HUES6 (cell line): Measurements from ENCODE around the gene VCP.

ENCODE experiments used
- H3K27ac ChIP-seq: 2 replicates; pipeline ENCODE4 v1.7.0; 2013; ENCODE audit warnings: low read depth, mild to moderate bottlenecking, low read length, inconsistent platforms
- H3K27me3 ChIP-seq: 2 replicates; pipeline ENCODE4 v1.6.1; 2013; ENCODE audit warnings: low read length; ENCODE audit not compliant: control insufficient read depth, insufficient read depth
- H3K36me3 ChIP-seq: 2 replicates; pipeline ENCODE4 v1.6.1; 2013; ENCODE audit warnings: low read length; ENCODE audit not compliant: control insufficient read depth, insufficient read depth
- H3K4me1 ChIP-seq: 2 replicates; pipeline ENCODE4 v1.6.1; 2013; ENCODE audit warnings: low read length; ENCODE audit not compliant: control insufficient read depth, insufficient read depth
- H3K4me3 ChIP-seq: 2 replicates; pipeline ENCODE4 v1.5.1; 2013; ENCODE audit warnings: low read depth, low read length
- H3K9ac ChIP-seq: one replicate; pipeline ENCODE4 v1.6.1; 2013; ENCODE audit warnings: mild to moderate bottlenecking, low read length
- H3K9me3 ChIP-seq: 2 replicates; pipeline ENCODE4 v1.6.1; 2013; ENCODE audit warnings: low read depth, low read length; ENCODE audit not compliant: control insufficient read depth, insufficient read depth

The VCP gene

GRCh38 chr9:35072461-35073278 lies at the start of gene VCP:
Gene VCP, minus strand, starts transcription at chr9:35072625. Its CDS starts 272 bp downstream, at chr9:35072353.
- H3K9ac ChIP-seq = peak within 1 kb of the TSS; percentile 99
- H3K9me3 ChIP-seq = no peaks in the 10 kb centered on the region
- peak within 1 kb of the TSS; percentile 77 for H3K4me3 ChIP-seq
- H3K4me1 ChIP-seq = peaks cover 15% of the 10 kb centered on the region
- H3K27ac ChIP-seq = peak within 1 kb of the TSS; percentile 99
- peaks cover 71% of the 10 kb centered on the region for H3K36me3 ChIP-seq
- no peaks in the 10 kb centered on the region for H3K27me3 ChIP-seq

- Histone ChIP-seq H3K4me3 (peak overlapping the region; percentile 63), H3K27me3 (no peaks in the 10 kb centered on the region), H3K27ac (no peak overlapping the region), H3K4me1 (peaks cover 24% of the 10 kb centered on the region), H3K9me3 (no peaks in the 10 kb centered on the region), H3K9ac (peak overlapping the region; percentile 65), H3K36me3 (no peaks in the 10 kb centered on the region)
Measured at GRCh38 chr9:35116898-35117551, 44.6 kb upstream of the VCP start.

GRCh38 chr9:35116539-35116897 lies 44.1 kb upstream of the VCP start:
- Histone ChIP-seq H3K9ac (peak overlapping the region; percentile 12), H3K27me3 (no peaks in the 10 kb centered on the region), H3K9me3 (no peaks in the 10 kb centered on the region), H3K4me1 (peaks cover 27% of the 10 kb centered on the region), H3K4me3 (peak overlapping the region; percentile 63), H3K27ac (no peak overlapping the region), H3K36me3 (no peaks in the 10 kb centered on the region)

- Histone ChIP-seq H3K27ac (peak within 1 kb of the TSS; percentile 15; the same call in 1 of the 2 replicates), H3K36me3 (no peaks in the 10 kb centered on the region), H3K9ac (peak within 1 kb of the TSS; percentile 69), H3K27me3 (no peaks in the 10 kb centered on the region), H3K4me1 (peaks cover 27% of the 10 kb centered on the region), H3K4me3 (peak within 1 kb of the TSS; percentile 98), H3K9me3 (no peaks in the 10 kb centered on the region)
Measured at GRCh38 chr9:35115680-35116538, 43.5 kb upstream of the VCP start, which contains the start of gene ATOSB. Gene ATOSB, minus strand, starts transcription at chr9:35115862. Its CDS starts 7,588 bp downstream, at chr9:35108274.

- H3K36me3 ChIP-seq = no peaks in the 10 kb centered on the region
- peak overlapping the region; percentile 15; the same call in 1 of the 2 replicates for H3K27ac ChIP-seq
- H3K4me3 ChIP-seq = peak overlapping the region; percentile 98
- peaks cover 36% of the 10 kb centered on the region for H3K4me1 ChIP-seq
- no peaks in the 10 kb centered on the region for H3K9me3 ChIP-seq
- H3K9ac ChIP-seq = peak overlapping the region; percentile 69
- no peaks in the 10 kb centered on the region for H3K27me3 ChIP-seq
Measured at GRCh38 chr9:35114840-35115628, 42.6 kb upstream of the VCP start.

GRCh38 chr9:35114113-35114839 lies 41.9 kb upstream of the VCP start:
- no peaks in the 10 kb centered on the region for H3K36me3 ChIP-seq
- H3K9ac ChIP-seq = peak overlapping the region; percentile 69
- no peaks in the 10 kb centered on the region for H3K27me3 ChIP-seq
- H3K4me3 ChIP-seq = peak overlapping the region; percentile 98
- H3K4me1 ChIP-seq = peaks cover 36% of the 10 kb centered on the region
- H3K27ac ChIP-seq = peak overlapping the region; percentile 15; the same call in 1 of the 2 replicates
- no peaks in the 10 kb centered on the region for H3K9me3 ChIP-seq

- Histone ChIP-seq H3K4me3 (peak overlapping the region; percentile 43; the same call in 1 of the 2 replicates), H3K4me1 (peaks cover 35% of the 10 kb centered on the region), H3K9me3 (no peaks in the 10 kb centered on the region), H3K9ac (no peak overlapping the region), H3K27me3 (no peaks in the 10 kb centered on the region), H3K36me3 (peaks cover 4% of the 10 kb centered on the region; the same call in 1 of the 2 replicates), H3K27ac (no peak overlapping the region)
Measured at GRCh38 chr9:35112257-35113020, 40.0 kb upstream of the VCP start.

- Histone ChIP-seq H3K9ac (peak overlapping the region; percentile 69), H3K27ac (no peak overlapping the region), H3K4me1 (peaks cover 30% of the 10 kb centered on the region), H3K4me3 (peak overlapping the region; percentile 74), H3K36me3 (peaks cover 11% of the 10 kb centered on the region; the same call in 1 of the 2 replicates), H3K27me3 (no peaks in the 10 kb centered on the region), H3K9me3 (no peaks in the 10 kb centered on the region)
Measured at GRCh38 chr9:35111001-35111933, 38.8 kb upstream of the VCP start.
